HepG2 (cell line): ENCODE data around the gene CNNM4. TPM values are rescaled to one million over a fixed set of nuclear protein-coding genes. Genes with fewer than 3 reads are reported as not detected.

Experiments
- BCL6 ChIP-seq: IDR thresholded peaks from 2 replicates; pipeline ENCODE4 v1.6.1; 2016; ENCODE audit warnings: missing genetic modification reagents, missing compliant biosample characterization
- CHD4 ChIP-seq: fragments of 200-600 bp; sonication (generic); IDR thresholded peaks from 2 replicates; pipeline ENCODE4 v1.7.0; 2017; ENCODE audit warnings: mild to moderate bottlenecking, low read length, borderline replicate concordance
- GABPB1 ChIP-seq: IDR thresholded peaks from 2 replicates; pipeline ENCODE4 v1.6.1; 2016; ENCODE audit warnings: mild to moderate bottlenecking, missing genetic modification reagents, moderate library complexity, missing compliant biosample characterization
- HOXA9 ChIP-seq: sonication (generic); formaldehyde crosslinking; IDR thresholded peaks from 2 replicates; pipeline ENCODE4 v1.8.1; 2022; ENCODE audit warnings: missing genetic modification reagents, mild to moderate bottlenecking, moderate library complexity, borderline replicate concordance
- NAIF1 ChIP-seq: sonication (generic); formaldehyde crosslinking; IDR thresholded peaks from 2 replicates; pipeline ENCODE4 v1.5.0; 2020; ENCODE audit warnings: mild to moderate bottlenecking, missing genetic modification reagents, borderline replicate concordance
- POLR2G ChIP-seq: fragments of 200-400 bp; formaldehyde crosslinking; IDR thresholded peaks from 2 replicates; pipeline ENCODE4 v1.6.1; 2018; ENCODE audit warnings: mild to moderate bottlenecking, low read depth, low read length, moderate library complexity
- SIN3B ChIP-seq: fragments of 150-350 bp; IDR thresholded peaks from 2 replicates; pipeline ENCODE4 v1.6.1; 2014; ENCODE audit warnings: low read length
- THAP11 ChIP-seq: IDR thresholded peaks from 2 replicates; pipeline ENCODE4 v1.6.1; 2016; ENCODE audit warnings: missing biosample characterization, missing genetic modification reagents
- ZNF235 ChIP-seq: sonication (generic); formaldehyde crosslinking; IDR thresholded peaks from 2 replicates; pipeline ENCODE4 v1.8.1; 2023; ENCODE audit warnings: mild to moderate bottlenecking, missing genetic modification reagents, borderline replicate concordance
- ZNF589 ChIP-seq: sonication (generic); formaldehyde crosslinking; conservative IDR thresholded peaks from 2 replicates; pipeline ENCODE4 v1.8.0; 2022; ENCODE audit warnings: mild to moderate bottlenecking, moderate library complexity, missing genetic modification reagents
- ZNF7 ChIP-seq: IDR thresholded peaks from 2 replicates; pipeline ENCODE4 v1.6.1; 2016; ENCODE audit warnings: missing biosample characterization, missing genetic modification reagents
- ZSCAN21 ChIP-seq: sonication (generic); formaldehyde crosslinking; IDR thresholded peaks from 2 replicates; pipeline ENCODE4 v1.8.0; 2022; ENCODE audit warnings: mild to moderate bottlenecking, missing genetic modification reagents, moderate library complexity, borderline replicate concordance
- polyA plus RNA-seq, 8 experiments: library from polyadenylated mRNA; depleted of rRNA in 3 of 8; stranded (reverse) in 7 of 8; unstranded in 1 of 8; fragments of >200 nt; fragmentation: Illumina TruSeq in 4 of 8; extraction: Trizol in 4 of 8; gene quantifications; 2 replicates each; pipeline versions ENCODE4 v1.2.1 to v1.2.3, GENCODE V29; 2011 to 2016; ENCODE audit warnings: low read depth in 4 of 8, missing spikeins in 1 of 8, mixed read lengths in 1 of 8; ENCODE audit not compliant: insufficient read depth in 1 of 8
- total RNA-seq, 5 experiments: library from RNA; depleted of rRNA; stranded (reverse); fragments of >200 nt; fragmentation: Illumina TruSeq; extraction: Trizol; gene quantifications; 2 replicates each; pipeline ENCODE4 v1.2.3, GENCODE V29; 2016; ENCODE audit warnings: low read depth in 1 of 5
- TF ChIP-seq, protein P1 (sequence below): sonication (generic); formaldehyde crosslinking; IDR thresholded peaks from 2 replicates; pipeline ENCODE4 v1.4.0; 2020; ENCODE audit warnings: missing genetic modification reagents
- TF ChIP-seq, protein P2 (sequence below): sonication (generic); formaldehyde crosslinking; IDR thresholded peaks from 2 replicates; pipeline ENCODE4 v1.5.0; 2020; ENCODE audit warnings: mild to moderate bottlenecking, missing genetic modification reagents, borderline replicate concordance
- TF ChIP-seq, protein P3 (sequence below): sonication (generic); formaldehyde crosslinking; IDR thresholded peaks from 2 replicates; pipeline ENCODE4 v1.4.0; 2020; ENCODE audit warnings: mild to moderate bottlenecking, low read depth, missing genetic modification reagents
- TF ChIP-seq, protein P4 (sequence below): sonication (generic); formaldehyde crosslinking; IDR thresholded peaks from 2 replicates; pipeline ENCODE4 v1.4.0; 2020; ENCODE audit warnings: missing genetic modification reagents

The CNNM4 gene
- total and polyA plus RNA-seq, 2 of the 13 experiments (the other 11 are each of a cell fraction or from before 2014, with no cell fraction given): 5.9 to 8.4 TPM

DNA sequence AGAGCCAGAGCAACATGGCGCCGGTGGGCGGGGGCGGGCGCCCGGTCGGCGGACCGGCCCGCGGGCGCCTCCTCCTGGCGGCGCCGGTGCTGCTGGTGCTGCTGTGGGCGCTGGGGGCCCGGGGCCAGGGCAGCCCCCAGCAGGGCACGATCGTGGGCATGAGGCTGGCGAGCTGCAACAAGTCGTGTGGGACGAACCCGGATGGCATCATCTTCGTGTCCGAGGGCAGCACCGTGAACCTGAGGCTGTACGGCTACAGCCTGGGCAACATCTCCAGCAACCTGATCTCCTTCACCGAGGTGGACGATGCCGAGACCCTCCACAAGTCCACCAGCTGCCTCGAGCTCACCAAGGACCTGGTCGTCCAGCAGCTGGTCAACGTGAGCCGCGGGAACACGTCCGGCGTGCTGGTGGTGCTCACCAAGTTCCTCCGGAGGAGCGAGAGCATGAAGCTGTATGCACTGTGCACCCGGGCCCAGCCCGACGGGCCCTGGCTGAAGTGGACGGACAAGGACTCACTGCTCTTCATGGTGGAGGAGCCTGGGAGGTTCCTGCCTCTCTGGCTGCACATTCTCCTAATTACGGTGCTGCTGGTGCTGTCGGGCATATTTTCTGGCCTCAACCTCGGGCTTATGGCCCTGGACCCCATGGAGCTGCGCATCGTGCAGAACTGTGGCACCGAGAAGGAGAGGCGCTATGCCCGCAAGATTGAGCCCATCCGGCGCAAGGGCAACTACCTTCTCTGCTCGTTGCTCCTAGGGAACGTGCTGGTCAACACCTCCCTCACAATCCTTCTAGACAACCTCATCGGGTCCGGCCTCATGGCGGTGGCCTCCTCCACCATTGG lies 507 bp downstream of the CNNM4 start (continued):
- TF ChIP-seq, protein P1, sequence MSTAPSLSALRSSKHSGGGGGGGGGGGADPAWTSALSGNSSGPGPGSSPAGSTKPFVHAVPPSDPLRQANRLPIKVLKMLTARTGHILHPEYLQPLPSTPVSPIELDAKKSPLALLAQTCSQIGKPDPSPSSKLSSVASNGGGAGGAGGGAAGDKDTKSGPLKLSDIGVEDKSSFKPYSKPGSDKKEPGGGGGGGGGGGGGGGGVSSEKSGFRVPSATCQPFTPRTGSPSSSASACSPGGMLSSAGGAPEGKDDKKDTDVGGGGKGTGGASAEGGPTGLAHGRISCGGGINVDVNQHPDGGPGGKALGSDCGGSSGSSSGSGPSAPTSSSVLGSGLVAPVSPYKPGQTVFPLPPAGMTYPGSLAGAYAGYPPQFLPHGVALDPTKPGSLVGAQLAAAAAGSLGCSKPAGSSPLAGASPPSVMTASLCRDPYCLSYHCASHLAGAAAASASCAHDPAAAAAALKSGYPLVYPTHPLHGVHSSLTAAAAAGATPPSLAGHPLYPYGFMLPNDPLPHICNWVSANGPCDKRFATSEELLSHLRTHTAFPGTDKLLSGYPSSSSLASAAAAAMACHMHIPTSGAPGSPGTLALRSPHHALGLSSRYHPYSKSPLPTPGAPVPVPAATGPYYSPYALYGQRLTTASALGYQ (CRISPR knock-in tag): no peak
- TF ChIP-seq SIN3B (no peak; the same call in 1 of the 2 replicates), BCL6 (CRISPR knock-in tag) (0 out of 2 replicates have a peak, but pooled peaks have one; percentile 12), THAP11 (CRISPR knock-in tag) (peak; percentile 21; the same call in 1 of the 2 replicates), GABPB1 (CRISPR knock-in tag) (peak; percentile 54), POLR2G (no peak), ZNF235 (CRISPR knock-in tag) (peak; percentile 77; the same call in 1 of the 2 replicates), NAIF1 (no peak), ZNF589 (CRISPR knock-in tag) (no peak; the same call in 1 of the 2 replicates), ZSCAN21 (CRISPR knock-in tag) (peak; percentile 90; the same call in 1 of the 2 replicates), ZNF7 (CRISPR knock-in tag) (no peak), CHD4 (no peak), HOXA9 (CRISPR knock-in tag) (0 out of 2 replicates have a peak, but pooled peaks have one; percentile 60)
- TF ChIP-seq, protein P2, sequence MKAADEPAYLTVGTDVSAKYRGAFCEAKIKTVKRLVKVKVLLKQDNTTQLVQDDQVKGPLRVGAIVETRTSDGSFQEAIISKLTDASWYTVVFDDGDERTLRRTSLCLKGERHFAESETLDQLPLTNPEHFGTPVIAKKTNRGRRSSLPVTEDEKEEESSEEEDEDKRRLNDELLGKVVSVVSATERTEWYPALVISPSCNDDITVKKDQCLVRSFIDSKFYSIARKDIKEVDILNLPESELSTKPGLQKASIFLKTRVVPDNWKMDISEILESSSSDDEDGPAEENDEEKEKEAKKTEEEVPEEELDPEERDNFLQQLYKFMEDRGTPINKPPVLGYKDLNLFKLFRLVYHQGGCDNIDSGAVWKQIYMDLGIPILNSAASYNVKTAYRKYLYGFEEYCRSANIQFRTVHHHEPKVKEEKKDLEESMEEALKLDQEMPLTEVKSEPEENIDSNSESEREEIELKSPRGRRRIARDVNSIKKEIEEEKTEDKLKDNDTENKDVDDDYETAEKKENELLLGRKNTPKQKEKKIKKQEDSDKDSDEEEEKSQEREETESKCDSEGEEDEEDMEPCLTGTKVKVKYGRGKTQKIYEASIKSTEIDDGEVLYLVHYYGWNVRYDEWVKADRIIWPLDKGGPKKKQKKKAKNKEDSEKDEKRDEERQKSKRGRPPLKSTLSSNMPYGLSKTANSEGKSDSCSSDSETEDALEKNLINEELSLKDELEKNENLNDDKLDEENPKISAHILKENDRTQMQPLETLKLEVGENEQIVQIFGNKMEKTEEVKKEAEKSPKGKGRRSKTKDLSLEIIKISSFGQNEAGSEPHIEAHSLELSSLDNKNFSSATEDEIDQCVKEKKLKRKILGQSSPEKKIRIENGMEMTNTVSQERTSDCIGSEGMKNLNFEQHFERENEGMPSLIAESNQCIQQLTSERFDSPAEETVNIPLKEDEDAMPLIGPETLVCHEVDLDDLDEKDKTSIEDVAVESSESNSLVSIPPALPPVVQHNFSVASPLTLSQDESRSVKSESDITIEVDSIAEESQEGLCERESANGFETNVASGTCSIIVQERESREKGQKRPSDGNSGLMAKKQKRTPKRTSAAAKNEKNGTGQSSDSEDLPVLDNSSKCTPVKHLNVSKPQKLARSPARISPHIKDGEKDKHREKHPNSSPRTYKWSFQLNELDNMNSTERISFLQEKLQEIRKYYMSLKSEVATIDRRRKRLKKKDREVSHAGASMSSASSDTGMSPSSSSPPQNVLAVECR: peak; percentile 59; the same call in 1 of the 2 replicates
- TF ChIP-seq, protein P3, sequence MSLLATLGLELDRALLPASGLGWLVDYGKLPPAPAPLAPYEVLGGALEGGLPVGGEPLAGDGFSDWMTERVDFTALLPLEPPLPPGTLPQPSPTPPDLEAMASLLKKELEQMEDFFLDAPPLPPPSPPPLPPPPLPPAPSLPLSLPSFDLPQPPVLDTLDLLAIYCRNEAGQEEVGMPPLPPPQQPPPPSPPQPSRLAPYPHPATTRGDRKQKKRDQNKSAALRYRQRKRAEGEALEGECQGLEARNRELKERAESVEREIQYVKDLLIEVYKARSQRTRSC: 0 out of 2 replicates have a peak, but pooled peaks have one; percentile 35
- TF ChIP-seq, protein P4, sequence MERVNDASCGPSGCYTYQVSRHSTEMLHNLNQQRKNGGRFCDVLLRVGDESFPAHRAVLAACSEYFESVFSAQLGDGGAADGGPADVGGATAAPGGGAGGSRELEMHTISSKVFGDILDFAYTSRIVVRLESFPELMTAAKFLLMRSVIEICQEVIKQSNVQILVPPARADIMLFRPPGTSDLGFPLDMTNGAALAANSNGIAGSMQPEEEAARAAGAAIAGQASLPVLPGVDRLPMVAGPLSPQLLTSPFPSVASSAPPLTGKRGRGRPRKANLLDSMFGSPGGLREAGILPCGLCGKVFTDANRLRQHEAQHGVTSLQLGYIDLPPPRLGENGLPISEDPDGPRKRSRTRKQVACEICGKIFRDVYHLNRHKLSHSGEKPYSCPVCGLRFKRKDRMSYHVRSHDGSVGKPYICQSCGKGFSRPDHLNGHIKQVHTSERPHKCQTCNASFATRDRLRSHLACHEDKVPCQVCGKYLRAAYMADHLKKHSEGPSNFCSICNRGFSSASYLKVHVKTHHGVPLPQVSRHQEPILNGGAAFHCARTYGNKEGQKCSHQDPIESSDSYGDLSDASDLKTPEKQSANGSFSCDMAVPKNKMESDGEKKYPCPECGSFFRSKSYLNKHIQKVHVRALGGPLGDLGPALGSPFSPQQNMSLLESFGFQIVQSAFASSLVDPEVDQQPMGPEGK: peak; percentile 90
